Sigmoid colon (tissue), 7 donors: ENCODE data around the gene CDIPT. TPM values are rescaled to one million over a fixed set of nuclear protein-coding genes. Genes with fewer than 3 reads are reported as not detected.
A peak's percentile ranks its signal among the peaks of the same experiment; 100 is the strongest.
"Not testable (repeated sequence)": the region's sequence is repeated elsewhere in the genome, so short reads cannot be mapped to it uniquely, and the experiment has no call there.

Experiments used
- DNase-seq: peaks from one replicate; pipeline ENCODE4 v3.0.0-alpha.2; 2019
- H3K27ac ChIP-seq, 4 donors: fragments of 200-600 bp; sonication (generic); one replicate each; pipeline ENCODE4 v1.5.1; 2016 to 2019; ENCODE audit warnings: mild to moderate bottlenecking in 1 of 4
- H3K27me3 ChIP-seq, 3 donors: fragments of 200-600 bp; sonication (generic); one replicate each; pipeline ENCODE4 v1.5.1; 2019; ENCODE audit warnings: mild to moderate bottlenecking in 1 of 3
- H3K36me3 ChIP-seq, 4 donors: fragments of 200-600 bp; sonication (generic); one replicate each; pipeline ENCODE4 v1.5.1; 2016 to 2019
- H3K4me1 ChIP-seq, 4 donors: fragments of 200-600 bp; sonication (generic); one replicate each; pipeline ENCODE4 v1.5.1; 2017 to 2019
- H3K4me3 ChIP-seq, 4 donors: fragments of 200-600 bp; sonication (generic); one replicate each; pipeline ENCODE4 v1.5.1; 2017 to 2019; ENCODE audit warnings: mild to moderate bottlenecking in 2 of 4, moderate library complexity in 1 of 4
- H3K9me3 ChIP-seq, 4 donors: fragments of 200-600 bp in 3 of 4; sonication (generic) in 3 of 4; one replicate each; pipeline versions ENCODE4 v1.5.1 to v1.6.1; 2013 to 2019
- EP300 ChIP-seq, 4 donors: sonication (generic); formaldehyde crosslinking; IDR thresholded peaks; one replicate each; pipeline ENCODE4 v1.6.1; 2017; ENCODE audit warnings: antibody characterized with exemption in 4 of 4
- POLR2A ChIP-seq, 2 donors: fragments of 450-650 bp; IDR thresholded peaks; one replicate each; pipeline ENCODE4 v1.6.1; 2016; ENCODE audit warnings: antibody characterized with exemption in 2 of 2, mild to moderate bottlenecking in 2 of 2, moderate library complexity in 2 of 2
- POLR2AphosphoS5 ChIP-seq, 4 donors: sonication (generic); formaldehyde crosslinking; IDR thresholded peaks; one replicate each; pipeline ENCODE4 v1.6.1; 2017; ENCODE audit warnings: antibody characterized with exemption in 4 of 4
- WGBS, 2 donors: extraction: QIAGEN DNeasy Blood & Tissue Kit; methylation state at CpG; one replicate each; pipeline ENCODE4 v1.1.7; 2013; 5-methylcytosine and 5-hydroxymethylcytosine counted together
- intact Hi-C: fragments of 100-400 bp; cut with DNase I; formaldehyde crosslinking; loops from one replicate; pipeline ENCODE4 v1.15.1; 2023
- polyA plus RNA-seq, 3 donors: library from polyadenylated mRNA; stranded (reverse); fragments of 200-250 nt; gene quantifications; one replicate each; pipeline ENCODE4 v1.2.3, GENCODE V29; 2013
- total RNA-seq, 4 donors: library from RNA; depleted of rRNA; stranded (reverse); fragments of >200 nt; gene quantifications; one replicate each; pipeline ENCODE4 v1.1.0, GENCODE V29; 2016
- TF ChIP-seq, protein P1 (sequence below), 4 experiments: fragments of 450-650 bp in 3 of 4; fragments of 200-600 bp in 1 of 4; IDR thresholded peaks; one replicate each; pipeline ENCODE4 v1.5.1; 2016 to 2019; ENCODE audit warnings: antibody characterized with exemption in 4 of 4, mild to moderate bottlenecking in 3 of 4, moderate library complexity in 2 of 4
- donor health status: healthy with polysubstance abuse.
- donor health status: Bipolar disorder and iron deficiency.
- donor health status: healthy.

The CDIPT gene, protein sequence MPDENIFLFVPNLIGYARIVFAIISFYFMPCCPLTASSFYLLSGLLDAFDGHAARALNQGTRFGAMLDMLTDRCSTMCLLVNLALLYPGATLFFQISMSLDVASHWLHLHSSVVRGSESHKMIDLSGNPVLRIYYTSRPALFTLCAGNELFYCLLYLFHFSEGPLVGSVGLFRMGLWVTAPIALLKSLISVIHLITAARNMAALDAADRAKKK
- total RNA-seq (100 to 1,000 TPM; 107 to 120 (median 111) TPM), polyA plus RNA-seq (10 to 100 TPM; 39.8 to 76.2 (median 51.1) TPM)

DNA sequence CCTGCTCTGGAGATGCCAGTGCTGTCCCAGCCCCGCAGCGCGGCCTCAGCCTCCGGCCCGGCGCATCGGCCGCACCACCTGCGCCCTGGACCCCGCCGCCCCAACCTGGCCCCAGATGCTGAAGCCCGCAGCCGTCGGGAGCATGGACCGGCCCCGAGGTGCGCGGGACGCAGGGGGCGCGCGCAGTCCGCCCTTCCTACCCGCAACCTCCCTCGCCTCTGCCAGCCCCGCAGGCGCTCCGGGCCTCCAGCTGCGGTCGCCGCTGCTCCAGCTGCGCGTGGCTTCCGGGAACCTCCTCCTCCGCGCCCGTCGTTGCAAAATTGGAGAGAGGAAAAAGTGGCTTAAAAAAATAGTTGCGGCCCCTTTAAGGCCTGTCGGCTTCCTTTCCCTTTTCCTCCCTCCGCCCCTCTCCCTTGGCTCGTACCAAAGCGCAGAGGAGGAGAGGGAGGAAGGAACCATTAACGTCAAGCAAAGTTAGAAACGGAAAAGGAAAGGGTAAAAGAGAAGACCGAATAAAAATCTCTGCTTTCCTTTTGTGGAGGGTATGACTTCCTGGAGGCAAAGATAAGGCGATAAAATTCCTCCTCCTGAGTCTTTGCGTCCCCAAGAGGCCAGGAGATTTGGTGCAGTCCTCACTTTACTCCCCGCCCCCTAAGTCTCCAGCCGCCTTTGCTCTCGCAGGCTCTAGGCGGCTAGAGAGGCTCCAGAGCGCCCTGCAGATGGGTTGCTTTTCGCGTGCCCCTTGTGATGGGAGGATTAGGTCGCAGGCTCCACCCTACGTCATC lies at the start of gene CDIPT:
Gene CDIPT (minus strand): TSS at position 343 of the 785 bp plus-strand sequence. CDS start 369 bp downstream, outside the sequence.
- Histone ChIP-seq H3K4me1 (peaks cover 0 to 23% (median 21%) of the 10 kb centered on the region in 4 donors), H3K36me3 (peaks cover 7 to 34% (median 24%) of the 10 kb centered on the region in 4 donors), H3K27ac (peak within 1 kb of the TSS; percentile 90 to 94 (median 92)), H3K9me3 (no peaks in the 10 kb centered on the region), H3K27me3 (no peaks in the 10 kb centered on the region), H3K4me3 (peak within 1 kb of the TSS; percentile 90 to 98 (median 95))
- WGBS, 2 donors = 0 to 1% methylated on average over 57 of the region's 57 CpGs
- intact Hi-C loops = no loop called here
- DNase-seq = peak; percentile 97
- TF ChIP-seq POLR2A (IDR thresholded peaks at IDR 0.05) = no peak
- TF ChIP-seq POLR2AphosphoS5 (IDR thresholded peaks at IDR 0.05) = peak; percentile 23 to 64 (median 52)
- no peak for TF ChIP-seq EP300 (IDR thresholded peaks at IDR 0.05)
- TF ChIP-seq, protein P1, sequence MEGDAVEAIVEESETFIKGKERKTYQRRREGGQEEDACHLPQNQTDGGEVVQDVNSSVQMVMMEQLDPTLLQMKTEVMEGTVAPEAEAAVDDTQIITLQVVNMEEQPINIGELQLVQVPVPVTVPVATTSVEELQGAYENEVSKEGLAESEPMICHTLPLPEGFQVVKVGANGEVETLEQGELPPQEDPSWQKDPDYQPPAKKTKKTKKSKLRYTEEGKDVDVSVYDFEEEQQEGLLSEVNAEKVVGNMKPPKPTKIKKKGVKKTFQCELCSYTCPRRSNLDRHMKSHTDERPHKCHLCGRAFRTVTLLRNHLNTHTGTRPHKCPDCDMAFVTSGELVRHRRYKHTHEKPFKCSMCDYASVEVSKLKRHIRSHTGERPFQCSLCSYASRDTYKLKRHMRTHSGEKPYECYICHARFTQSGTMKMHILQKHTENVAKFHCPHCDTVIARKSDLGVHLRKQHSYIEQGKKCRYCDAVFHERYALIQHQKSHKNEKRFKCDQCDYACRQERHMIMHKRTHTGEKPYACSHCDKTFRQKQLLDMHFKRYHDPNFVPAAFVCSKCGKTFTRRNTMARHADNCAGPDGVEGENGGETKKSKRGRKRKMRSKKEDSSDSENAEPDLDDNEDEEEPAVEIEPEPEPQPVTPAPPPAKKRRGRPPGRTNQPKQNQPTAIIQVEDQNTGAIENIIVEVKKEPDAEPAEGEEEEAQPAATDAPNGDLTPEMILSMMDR (IDR thresholded peaks at IDR 0.05) = peak; percentile 42 to 84 (median 52)

DNA sequence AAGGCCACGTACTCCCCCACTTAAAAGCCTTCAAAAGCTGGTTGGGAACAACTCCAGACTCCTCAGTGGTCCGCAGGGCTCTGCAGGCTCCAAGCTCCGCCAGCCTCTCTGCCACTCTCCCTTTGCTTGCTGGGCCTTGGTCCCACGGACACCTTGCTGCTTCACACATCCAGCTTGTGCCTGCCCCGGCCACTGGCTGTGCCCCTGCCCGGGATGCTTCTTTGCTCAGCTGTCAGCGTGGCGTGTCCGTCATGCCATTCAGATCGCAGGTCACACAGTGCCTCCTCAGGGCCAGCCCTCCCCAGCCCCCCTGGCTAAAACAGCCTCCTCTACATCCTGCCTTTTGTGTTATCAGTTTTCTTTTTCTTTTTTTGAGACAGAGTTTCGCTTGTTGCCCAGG lies 49.1 kb upstream of the CDIPT start:
- TF ChIP-seq EP300 (IDR thresholded peaks at IDR 0.05) (no peak), POLR2A (IDR thresholded peaks at IDR 0.05) (no peak), POLR2AphosphoS5 (IDR thresholded peaks at IDR 0.05) (no peak)
- TF ChIP-seq, protein P1 (IDR thresholded peaks at IDR 0.05) = no peak
- no peaks in the 10 kb centered on the region for H3K9me3 ChIP-seq
- 86% methylated on average over 11 of the region's 11 CpGs for WGBS, 2 donors
- no peaks in the 10 kb centered on the region for H3K27me3 ChIP-seq
- peaks cover 0 to 17% (median 0%) of the 10 kb centered on the region in 4 donors for H3K36me3 ChIP-seq
- H3K4me1 ChIP-seq = no peaks in the 10 kb centered on the region
- H3K27ac ChIP-seq = no peak overlapping the region
- DNase-seq = no peak
- intact Hi-C loops = no loop called here
- H3K4me3 ChIP-seq = no peak overlapping the region

DNA sequence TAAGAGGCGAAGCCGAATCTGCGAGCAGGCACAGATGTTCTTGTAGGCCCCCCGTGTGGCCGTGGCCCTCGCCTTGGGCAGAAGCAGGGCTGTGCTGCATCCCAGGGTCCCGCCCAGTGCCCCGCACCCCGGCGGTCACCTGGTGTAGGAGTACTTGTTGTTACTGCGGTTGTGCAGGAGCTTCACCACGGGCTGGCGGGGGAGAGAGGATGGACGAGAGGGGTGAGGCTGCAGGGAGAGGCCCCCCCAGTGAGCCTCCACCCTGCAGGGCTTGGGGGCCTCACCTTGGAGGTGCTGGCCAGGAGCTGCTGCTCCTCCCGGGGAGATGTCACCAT lies 48.6 kb upstream of the CDIPT start:
- Histone ChIP-seq H3K4me1 (no peaks in the 10 kb centered on the region), H3K4me3 (no peak overlapping the region), H3K27me3 (no peaks in the 10 kb centered on the region), H3K36me3 (peaks cover 0 to 17% (median 0%) of the 10 kb centered on the region in 4 donors), H3K27ac (no peak overlapping the region), H3K9me3 (no peaks in the 10 kb centered on the region)
- TF ChIP-seq POLR2AphosphoS5 (IDR thresholded peaks at IDR 0.05) (no peak), POLR2A (IDR thresholded peaks at IDR 0.05) (no peak), EP300 (IDR thresholded peaks at IDR 0.05) (no peak)
- TF ChIP-seq, protein P1 (IDR thresholded peaks at IDR 0.05) = no peak
- intact Hi-C loops = no loop called here
- WGBS, 2 donors = 87 to 89% methylated on average over 15 of the region's 15 CpGs
- DNase-seq = no peak

DNA sequence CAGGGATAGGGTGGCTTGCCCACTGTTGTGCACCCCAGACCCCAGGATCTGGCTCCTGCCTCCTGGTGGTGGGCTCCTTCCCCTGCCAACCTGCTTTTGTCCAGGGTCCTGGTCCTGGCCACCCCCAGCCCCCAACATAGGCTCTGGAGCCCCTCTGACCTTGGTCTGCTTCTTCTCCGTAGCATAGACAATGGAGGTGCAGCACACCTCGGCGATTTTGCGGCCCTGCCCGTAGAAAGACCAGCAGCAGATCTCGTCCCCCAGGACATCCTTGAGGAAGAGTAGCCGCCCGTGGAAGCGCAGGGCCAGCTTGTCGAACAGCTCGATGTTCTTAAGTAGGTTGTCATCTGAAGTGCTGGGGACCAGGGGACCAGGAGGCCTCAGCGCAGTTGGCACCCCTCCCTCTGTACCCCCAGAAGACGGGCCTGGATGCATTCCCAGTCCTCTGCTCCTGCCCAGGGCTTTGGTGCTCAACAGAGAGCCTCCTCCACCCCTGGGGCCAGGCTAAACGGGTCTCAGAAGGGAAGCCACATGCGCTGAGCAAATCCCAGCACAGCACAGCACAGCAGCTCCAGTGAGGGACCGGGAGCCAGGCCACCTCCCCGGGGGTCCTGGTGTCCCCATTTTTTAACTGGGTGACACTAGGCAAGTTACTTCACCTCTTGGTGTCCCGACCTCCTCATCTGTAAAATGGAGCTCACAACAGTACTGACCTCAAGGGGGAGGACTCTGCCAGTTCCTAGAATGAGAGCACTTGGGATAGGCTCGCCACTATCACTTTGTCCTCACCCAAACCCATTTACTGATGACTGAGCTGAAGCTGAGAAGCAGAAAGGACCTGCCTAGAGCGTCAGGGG lies 48.0 kb upstream of the CDIPT start:
- H3K9me3 ChIP-seq = no peaks in the 10 kb centered on the region
- no peak for DNase-seq
- peaks cover 0 to 17% (median 0%) of the 10 kb centered on the region in 4 donors for H3K36me3 ChIP-seq
- H3K27me3 ChIP-seq = no peaks in the 10 kb centered on the region
- TF ChIP-seq EP300 (IDR thresholded peaks at IDR 0.05) = no peak
- TF ChIP-seq POLR2AphosphoS5 (IDR thresholded peaks at IDR 0.05) = no peak
- no peak for TF ChIP-seq POLR2A (IDR thresholded peaks at IDR 0.05)
- TF ChIP-seq, protein P1 (IDR thresholded peaks at IDR 0.05) = no peak
- WGBS, 2 donors = 91 to 93% methylated on average over 20 of the region's 20 CpGs
- intact Hi-C loops = no loop called here
- H3K4me3 ChIP-seq = no peak overlapping the region
- H3K27ac ChIP-seq = no peak overlapping the region
- no peaks in the 10 kb centered on the region for H3K4me1 ChIP-seq

GRCh38 chr16:29909851-29910250 lies 46.8 kb upstream of the CDIPT start:
- DNase-seq, H3K4me3 ChIP-seq, H3K27ac ChIP-seq, H3K9me3 ChIP-seq, H3K4me1 ChIP-seq, intact Hi-C loops, H3K27me3 ChIP-seq: not testable (repeated sequence)
- WGBS, 2 donors = 96% methylated on average over 6 of the region's 6 CpGs
- H3K36me3 ChIP-seq = peaks cover 0 to 14% (median 0%) of the 10 kb centered on the region in 4 donors
